Endothelial cell of umbilical vein (primary cell): ENCODE measurements around the gene TBC1D14. TPM values are rescaled to one million over a fixed set of nuclear protein-coding genes. Genes with fewer than 3 reads are reported as not detected.

Experiments
- BruUV-seq: library from RNA; stranded (reverse); fragments of 400-500 nt; replicated peaks from 2 replicates; lab custom pipeline; 2021; lab: Mats Ljungman, UMichigan
- CTCF ChIA-PET: fragments of 300-600, 350-600 bp; sonication (Branson Sonifier 250); formaldehyde crosslinking; loops from one replicate; lab custom pipeline; 2021; ENCODE audit warnings: antibody characterized with exemption, inconsistent platforms; lab: Charles Lee
- POLR2A ChIA-PET: fragments of 300-600, 350-600 bp; sonication (Branson Sonifier 250); formaldehyde crosslinking; loops from one replicate; lab custom pipeline; 2021; ENCODE audit warnings: antibody characterized with exemption, inconsistent platforms; lab: Charles Lee
- DNase-seq: peaks from one replicate; pipeline ENCODE4 v3.0.0-alpha.2; 2011; ENCODE audit warnings: low read depth, low spot score
- FAIRE-seq: peaks from 2 replicates; lab custom pipeline; 2011; peaks lifted over from hg19 to GRCh38; lab: Jason Lieb, UNC
- H2AFZ ChIP-seq: 2 replicates; pipeline ENCODE4 v1.6.0; 2012; ENCODE audit warnings: low read depth, low read length, control low read depth, inconsistent platforms
- H3K27ac ChIP-seq: 2 replicates; pipeline ENCODE4 v1.5.1; 2011; ENCODE audit warnings: low read depth, mild to moderate bottlenecking, control low read depth, low read length, moderate library complexity; ENCODE audit not compliant: insufficient read depth
- H3K27me3 ChIP-seq, 2 experiments: 2 replicates each; pipeline versions ENCODE4 v1.6.0 to v1.6.1; 2011; ENCODE audit warnings: low read length in 2 of 2, mixed read lengths in 1 of 2; ENCODE audit not compliant: control insufficient read depth in 2 of 2, insufficient read depth in 2 of 2
- H3K36me3 ChIP-seq, 2 experiments: 2 replicates in 1 of 2; 3 replicates in 1 of 2; pipeline ENCODE4 v1.5.1; 2011; ENCODE audit warnings: low read length in 2 of 2, mild to moderate bottlenecking in 1 of 2, moderate library complexity in 1 of 2; ENCODE audit not compliant: control insufficient read depth in 2 of 2, insufficient read depth in 2 of 2; ENCODE audit errors: extremely low read depth in 1 of 2
- H3K4me1 ChIP-seq: 3 replicates; pipeline ENCODE4 v1.5.1; 2011; ENCODE audit warnings: mild to moderate bottlenecking, low read length; ENCODE audit not compliant: control insufficient read depth, insufficient read depth; ENCODE audit errors: extremely low read depth
- H3K4me2 ChIP-seq: 2 replicates; pipeline ENCODE4 v1.6.1; 2011; ENCODE audit warnings: low read length, control low read depth, mixed read lengths; ENCODE audit not compliant: insufficient read depth
- H3K4me3 ChIP-seq, 3 experiments: fragments of 200-600 bp in 1 of 3; sonication (generic), shearing (Covaris generic) in 1 of 3; replicated peaks in 1 of 3; 2 replicates each; pipeline ENCODE4 v1.5.1; 2011 to 2016; ENCODE audit warnings: control low read depth in 3 of 3, low read length in 3 of 3, mild to moderate bottlenecking in 2 of 3, inconsistent platforms in 1 of 3, low read depth in 1 of 3, moderate library complexity in 1 of 3; ENCODE audit not compliant: insufficient read depth in 1 of 3
- H3K79me2 ChIP-seq: 2 replicates; pipeline ENCODE4 v1.6.0; 2012; ENCODE audit warnings: low read length, inconsistent platforms; ENCODE audit not compliant: control insufficient read depth, insufficient read depth
- H3K9ac ChIP-seq: replicated peaks from 2 replicates; pipeline ENCODE3; 2011; ENCODE audit warnings: low read length, control low read depth; ENCODE audit not compliant: insufficient read depth; ENCODE audit errors: extremely low read depth
- H3K9me1 ChIP-seq: replicated peaks from 3 replicates; pipeline ENCODE4 v1.6.0; 2011; ENCODE audit warnings: mild to moderate bottlenecking, low read length; ENCODE audit not compliant: control insufficient read depth, insufficient read depth; ENCODE audit errors: extremely low read depth
- H3K9me3 ChIP-seq: replicated peaks from 2 replicates; pipeline ENCODE4 v1.5.1; 2012; ENCODE audit warnings: low read length, inconsistent platforms; ENCODE audit not compliant: control insufficient read depth, insufficient read depth
- H4K20me1 ChIP-seq: replicated peaks from 2 replicates; pipeline ENCODE3; 2011; ENCODE audit warnings: mild to moderate bottlenecking, low read length; ENCODE audit not compliant: control insufficient read depth, insufficient read depth; ENCODE audit errors: extremely low read depth
- EZH2 ChIP-seq: IDR thresholded peaks from 2 replicates; pipeline ENCODE4 v1.6.1; 2012; ENCODE audit warnings: borderline replicate concordance, low read depth, mild to moderate bottlenecking, moderate library complexity, low read length, inconsistent platforms; ENCODE audit not compliant: severe bottlenecking
- FOS ChIP-seq: IDR thresholded peaks from 2 replicates; pipeline ENCODE4 v1.6.1; 2011; ENCODE audit warnings: mild to moderate bottlenecking, low read length, moderate library complexity, borderline replicate concordance; ENCODE audit not compliant: insufficient read depth
- GATA2 ChIP-seq: IDR thresholded peaks from 2 replicates; pipeline ENCODE4 v1.7.0; 2011; ENCODE audit warnings: low read depth, mild to moderate bottlenecking, moderate library complexity, mixed read lengths, low read length; ENCODE audit not compliant: insufficient read length, insufficient read depth
- JUN ChIP-seq: IDR thresholded peaks from 2 replicates; pipeline ENCODE4 v1.6.1; 2011; ENCODE audit warnings: borderline replicate concordance, low read depth; ENCODE audit not compliant: insufficient read length, insufficient read depth
- MAX ChIP-seq: IDR thresholded peaks from 2 replicates; pipeline ENCODE4 v1.6.1; 2011; ENCODE audit not compliant: insufficient read depth, insufficient read length
- MYC ChIP-seq: IDR thresholded peaks from one replicate; pipeline ENCODE4 v1.6.1; 2011; ENCODE audit warnings: mild to moderate bottlenecking, low read depth, low read length
- POLR2A ChIP-seq: IDR thresholded peaks from 2 replicates; pipeline ENCODE4 v1.6.1; 2012; ENCODE audit warnings: low read depth, mild to moderate bottlenecking, control low read depth, low read length
- POLR2AphosphoS5 ChIP-seq: IDR thresholded peaks from 2 replicates; pipeline ENCODE4 v1.6.1; 2012; ENCODE audit warnings: low read depth, mild to moderate bottlenecking, control low read depth, low read length, moderate library complexity; ENCODE audit not compliant: insufficient read depth
- dilution Hi-C: fragments of 300-500 bp; cut with MboI; formaldehyde crosslinking; loops from one replicate; pipeline ENCODE4 v1.15.0; 2019; ENCODE audit warnings: low sequenced_read_pairs; ENCODE audit not compliant: extremely low pct_ligation_motif_present
- intact Hi-C: fragments of 100-400 bp; cut with micrococcal nuclease; formaldehyde crosslinking; loops from one replicate; pipeline ENCODE4 v1.10.0; 2022
- polyA plus RNA-seq, 4 experiments: library from polyadenylated mRNA; depleted of rRNA in 3 of 4; stranded (reverse) in 3 of 4; unstranded in 1 of 4; fragments of >200 nt; gene quantifications; 2 replicates each; pipeline versions ENCODE4 v1.2.1 to v1.2.3, GENCODE V29; 2011 to 2012; ENCODE audit warnings: missing spikeins in 1 of 4
- total RNA-seq: library from RNA; stranded (reverse); gene quantifications from 2 replicates; pipeline ENCODE4 v1.2.3, GENCODE V29; 2021
- TF ChIP-seq, protein P1 (sequence below), 2 donors: IDR thresholded peaks; 1 replicate in 1 of 2; 2 replicates in 1 of 2; pipeline ENCODE4 v1.5.1; 2011; ENCODE audit warnings: low read length in 2 of 2, mild to moderate bottlenecking in 2 of 2, moderate library complexity in 2 of 2, control low read depth in 1 of 2, inconsistent platforms in 1 of 2, low read depth in 1 of 2; ENCODE audit not compliant: insufficient read depth in 1 of 2; ENCODE audit errors: extremely low read depth in 1 of 2

TBC1D14 gene
- total and polyA plus RNA-seq, 2 donors (not counting 3 experiments of a cell fraction or from before 2014, with no cell fraction given): 23.7 to 24.8 TPM

DNA sequence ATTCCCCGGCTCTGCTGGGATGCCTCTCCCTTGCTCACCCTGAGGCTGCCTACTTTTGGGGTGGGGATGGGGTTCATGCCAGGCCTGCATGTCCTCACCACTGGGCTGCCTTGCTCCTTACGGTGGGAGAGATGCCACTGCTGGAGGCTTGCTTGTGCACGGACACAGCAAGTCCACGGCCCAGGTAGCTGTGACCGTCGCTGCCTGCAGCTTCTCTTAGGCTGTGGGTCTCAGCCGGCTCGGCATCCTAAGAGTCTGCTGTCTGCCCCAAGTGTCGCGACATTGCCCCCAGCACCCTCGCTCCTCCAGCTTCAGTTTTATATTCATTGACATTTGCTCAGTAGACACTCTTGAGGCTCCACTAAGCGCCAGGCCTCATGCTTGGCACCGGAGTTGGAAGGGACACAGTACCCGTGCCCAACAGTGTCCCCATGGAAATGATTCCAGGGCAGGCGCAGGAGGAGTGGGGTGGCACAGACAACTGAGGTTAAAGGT, 58.3 kb downstream of the TBC1D14 start:
- H3K9me3 ChIP-seq: no peaks in the 10 kb centered on the region
- intact Hi-C loops (no loop called here), dilution Hi-C loops (no loop called here)
- ChIA-PET CTCF (no interaction called here), POLR2A (no interaction called here)
- no peak overlapping the region for H3K4me3 ChIP-seq
- DNase-seq (no peak), FAIRE-seq (no peak)
- H3K4me1 ChIP-seq: peaks cover 4% of the 10 kb centered on the region
- H4K20me1 ChIP-seq: no peaks in the 10 kb centered on the region
- no peaks in the 10 kb centered on the region for H3K36me3 ChIP-seq
- H3K9ac ChIP-seq: no peak overlapping the region
- no peaks in the 10 kb centered on the region for H3K9me1 ChIP-seq
- no peak overlapping the region for H3K4me2 ChIP-seq
- TF ChIP-seq MAX (no peak), POLR2A (no peak), POLR2AphosphoS5 (no peak), MYC (no peak), JUN (no peak), GATA2 (no peak), FOS (no peak), EZH2 (no peak)
- TF ChIP-seq, protein P1, sequence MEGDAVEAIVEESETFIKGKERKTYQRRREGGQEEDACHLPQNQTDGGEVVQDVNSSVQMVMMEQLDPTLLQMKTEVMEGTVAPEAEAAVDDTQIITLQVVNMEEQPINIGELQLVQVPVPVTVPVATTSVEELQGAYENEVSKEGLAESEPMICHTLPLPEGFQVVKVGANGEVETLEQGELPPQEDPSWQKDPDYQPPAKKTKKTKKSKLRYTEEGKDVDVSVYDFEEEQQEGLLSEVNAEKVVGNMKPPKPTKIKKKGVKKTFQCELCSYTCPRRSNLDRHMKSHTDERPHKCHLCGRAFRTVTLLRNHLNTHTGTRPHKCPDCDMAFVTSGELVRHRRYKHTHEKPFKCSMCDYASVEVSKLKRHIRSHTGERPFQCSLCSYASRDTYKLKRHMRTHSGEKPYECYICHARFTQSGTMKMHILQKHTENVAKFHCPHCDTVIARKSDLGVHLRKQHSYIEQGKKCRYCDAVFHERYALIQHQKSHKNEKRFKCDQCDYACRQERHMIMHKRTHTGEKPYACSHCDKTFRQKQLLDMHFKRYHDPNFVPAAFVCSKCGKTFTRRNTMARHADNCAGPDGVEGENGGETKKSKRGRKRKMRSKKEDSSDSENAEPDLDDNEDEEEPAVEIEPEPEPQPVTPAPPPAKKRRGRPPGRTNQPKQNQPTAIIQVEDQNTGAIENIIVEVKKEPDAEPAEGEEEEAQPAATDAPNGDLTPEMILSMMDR (IDR thresholded peaks at IDR 0.05; ENCODE audit: extremely low read depth in 1 of 2, insufficient read depth in 1 of 2, low read depth in 1 of 2, low read length in 2 of 2): no peak
- H3K27ac ChIP-seq: no peak overlapping the region
- no peak overlapping the region for H2AFZ ChIP-seq
- H3K27me3 ChIP-seq: no peaks in the 10 kb centered on the region
- BruUV-seq: no TSS peak
- no peaks in the 10 kb centered on the region for H3K79me2 ChIP-seq
